Activated T-cell treated with anti-CD3 and anti-CD28 coated beads, Interleukin-2, amount 50 U/mL, for 72 hours (primary cell): Measurements from ENCODE around the gene PTRHD1. TPM values are rescaled to one million over a fixed set of nuclear protein-coding genes. Genes with fewer than 3 reads are reported as not detected.

Source experiments
- ATAC-seq, 2 donors: fragments of 150-1000 bp; cut with Tn5 transposase; replicated peaks in 1 of 2; 2 replicates each; pipeline ENCODE4 v1.10.0; 2021; ENCODE audit warnings: moderate library complexity in 2 of 2, mild to moderate bottlenecking in 1 of 2
- DNase-seq, 2 donors: peaks; one replicate each; pipeline ENCODE4 v3.0.0; 2021 to 2022; ENCODE audit warnings: mixed read lengths in 1 of 2
- H3K27ac Mint-ChIP-seq: one replicate; pipeline ENCODE4 v1.8.0; 2022; ENCODE audit warnings: mild to moderate bottlenecking, moderate library complexity, mixed read lengths
- H3K27me3 Mint-ChIP-seq: one replicate; pipeline ENCODE4 v1.8.0; 2022; ENCODE audit warnings: low read depth, mixed read lengths
- H3K36me3 Mint-ChIP-seq, 2 donors: one replicate each; pipeline ENCODE4 v1.8.0; 2022; ENCODE audit warnings: mixed read lengths in 2 of 2, mild to moderate bottlenecking in 1 of 2; ENCODE audit not compliant: insufficient read depth in 2 of 2
- H3K4me1 Mint-ChIP-seq: one replicate; pipeline ENCODE4 v1.8.0; 2022; ENCODE audit warnings: low read depth, mixed read lengths
- H3K4me3 Mint-ChIP-seq, 2 donors: one replicate each; pipeline ENCODE4 v1.8.0; 2022; ENCODE audit warnings: mild to moderate bottlenecking in 2 of 2, mixed read lengths in 2 of 2, moderate library complexity in 2 of 2
- H3K9me3 Mint-ChIP-seq, 2 donors: one replicate each; pipeline ENCODE4 v1.8.0; 2022; ENCODE audit warnings: mixed read lengths in 2 of 2
- total RNA-seq, 2 donors: library from RNA; stranded (reverse); gene quantifications; one replicate each; pipeline ENCODE4 v1.2.3, GENCODE V29; 2022

The PTRHD1 gene
- total RNA-seq, 2 donors from 2014 or later, result 25.5 to 29.3 TPM

DNA sequence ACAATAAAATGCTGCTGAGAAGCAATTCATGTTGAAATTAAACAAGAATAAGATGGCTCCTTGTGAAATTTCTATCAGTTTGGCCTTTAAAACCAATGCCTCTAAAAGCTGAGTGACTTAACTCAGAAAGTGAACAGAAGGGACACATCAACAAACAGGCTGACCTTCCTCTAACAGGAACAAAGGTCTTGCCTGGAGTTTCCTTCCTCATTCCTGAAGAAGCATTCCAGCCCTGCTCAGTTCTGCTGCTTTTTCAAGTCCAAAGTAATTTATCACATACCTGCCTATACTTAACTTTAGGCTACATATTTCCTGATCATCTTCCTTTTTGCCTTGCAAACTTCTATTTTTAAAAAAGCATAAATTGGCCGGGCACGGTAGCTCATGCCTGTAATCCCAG, 14.1 kb downstream of the PTRHD1 start:
- Mint-ChIP-seq H3K27me3 (peaks cover 21% of the 10 kb centered on the region), H3K9me3 (no peaks in the 10 kb centered on the region), H3K4me1 (no peaks in the 10 kb centered on the region), H3K36me3 (no peaks in the 10 kb centered on the region), H3K4me3 (no peak overlapping the region), H3K27ac (no peak overlapping the region)
- ATAC-seq, result no peak
- DNase-seq, result no peak

DNA sequence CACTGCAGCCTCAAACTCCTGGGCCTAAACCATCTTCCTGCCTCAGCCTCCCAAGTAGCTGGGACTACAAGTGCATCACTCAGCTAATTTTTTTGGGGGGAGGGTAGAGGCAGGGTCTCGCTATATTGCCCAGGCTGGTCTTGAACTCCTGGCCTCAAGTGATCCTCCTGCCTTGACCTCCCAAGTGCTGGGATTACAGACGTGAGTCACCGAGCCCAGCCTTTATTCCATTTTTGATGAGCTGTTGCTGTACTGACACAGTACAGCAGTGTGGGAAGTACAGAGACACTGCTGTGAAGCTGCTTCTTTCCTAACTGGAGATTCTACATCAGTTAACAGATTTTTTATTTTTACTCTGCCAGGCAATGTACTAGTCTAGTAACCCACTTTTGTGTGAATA, 18.8 kb downstream of the PTRHD1 start:
- ATAC-seq (no peak), DNase-seq (no peak)
- Mint-ChIP-seq H3K4me1 (no peaks in the 10 kb centered on the region), H3K9me3 (no peaks in the 10 kb centered on the region), H3K27ac (no peak overlapping the region), H3K36me3 (peaks cover 0 to 4% of the 10 kb centered on the region in 2 donors), H3K4me3 (no peak overlapping the region), H3K27me3 (peaks cover 7% of the 10 kb centered on the region)

DNA sequence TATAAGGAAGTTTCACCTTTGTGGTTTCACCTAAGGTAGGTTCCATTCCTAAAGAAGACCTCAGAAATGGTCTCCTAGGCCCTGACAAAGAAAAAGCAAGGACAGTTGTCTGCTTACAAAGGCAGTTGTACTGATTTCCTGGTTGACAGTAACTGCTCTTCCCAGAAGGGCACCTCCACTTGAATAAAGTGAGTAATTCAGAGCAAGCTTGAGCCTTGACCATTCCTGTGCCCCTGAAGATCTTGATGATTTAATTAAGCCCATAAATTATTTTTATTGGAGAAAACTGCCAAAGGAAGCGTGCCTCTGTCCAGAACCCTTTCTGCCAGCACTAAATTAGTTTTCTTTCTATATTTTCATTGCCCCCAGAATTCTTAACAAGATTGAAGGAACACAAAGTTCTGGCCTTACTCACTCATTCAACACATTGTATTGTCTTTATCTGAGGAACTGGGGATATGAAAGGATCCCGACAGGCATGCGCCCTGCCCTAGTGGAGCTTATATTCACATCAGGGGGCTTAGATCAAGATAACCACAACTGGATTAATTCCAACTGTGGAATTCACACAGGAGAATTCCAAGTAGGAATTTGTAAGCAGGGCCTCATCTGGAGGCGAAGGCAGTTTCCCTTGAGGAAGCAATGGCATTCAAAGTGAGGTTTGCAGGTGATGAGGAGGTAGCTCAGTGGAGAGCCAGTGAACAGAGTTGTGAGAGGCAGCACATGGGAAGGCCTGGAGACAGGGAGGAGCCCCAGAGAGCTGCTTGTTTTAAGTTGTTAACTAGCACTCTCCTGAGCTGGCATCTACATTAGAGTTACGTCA, 21.2 kb downstream of the PTRHD1 start:
- DNase-seq (no peak), ATAC-seq (no peak)
- Mint-ChIP-seq H3K36me3 (peaks cover 0 to 4% of the 10 kb centered on the region in 2 donors), H3K9me3 (no peaks in the 10 kb centered on the region), H3K27me3 (no peaks in the 10 kb centered on the region), H3K4me1 (peaks cover under 1% of the 10 kb centered on the region), H3K4me3 (no peak overlapping the region), H3K27ac (no peak overlapping the region)

DNA sequence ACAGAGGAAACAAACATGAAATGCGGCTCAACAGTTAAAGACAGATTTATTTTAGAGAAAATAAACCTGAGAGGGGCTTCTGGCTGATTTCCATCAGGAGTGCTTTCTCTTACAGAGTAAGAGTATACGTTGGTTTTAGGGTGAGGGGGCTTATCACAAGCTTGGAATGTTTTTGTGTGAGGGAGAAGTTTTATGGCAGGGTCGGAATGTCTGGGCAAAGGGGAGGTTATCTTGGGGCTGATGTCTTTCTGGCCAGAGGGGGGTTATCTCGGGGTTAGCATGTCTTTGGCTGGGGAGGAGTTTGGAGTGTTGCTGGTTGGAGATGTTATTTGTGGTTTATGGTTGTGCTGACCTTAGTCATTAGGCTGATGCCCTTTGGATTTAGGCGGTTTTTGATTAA, 22.1 kb downstream of the PTRHD1 start:
- H3K4me1 Mint-ChIP-seq, result peaks cover 9% of the 10 kb centered on the region
- no peak for ATAC-seq
- H3K9me3 Mint-ChIP-seq, result no peaks in the 10 kb centered on the region
- H3K27ac Mint-ChIP-seq, result peak overlapping the region; percentile 1
- H3K4me3 Mint-ChIP-seq, result no peak overlapping the region
- H3K27me3 Mint-ChIP-seq, result no peaks in the 10 kb centered on the region
- peaks cover 0 to 4% of the 10 kb centered on the region in 2 donors for H3K36me3 Mint-ChIP-seq
- no peak for DNase-seq

DNA sequence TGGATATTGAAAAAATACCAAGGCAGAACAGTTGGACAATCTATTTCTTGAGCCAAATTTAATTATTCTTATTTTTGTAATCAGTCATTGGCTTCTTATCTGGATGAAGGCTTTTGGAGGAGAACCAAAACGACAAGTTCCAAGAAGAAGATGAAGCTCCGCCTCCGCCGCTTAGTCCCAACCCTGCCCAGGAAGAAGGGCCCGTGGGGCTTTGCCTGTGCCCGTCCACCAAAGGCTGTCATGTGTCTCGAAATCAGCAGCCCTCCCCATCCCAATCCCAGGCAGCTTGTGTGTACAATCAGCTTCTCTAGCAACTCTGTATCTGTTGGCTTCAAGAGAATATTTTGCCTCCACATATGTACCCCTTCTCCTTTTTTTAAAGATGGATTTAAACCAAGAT, 24.6 kb downstream of the PTRHD1 start:
- peaks cover 9% of the 10 kb centered on the region for H3K4me1 Mint-ChIP-seq
- no peak overlapping the region for H3K4me3 Mint-ChIP-seq
- DNase-seq (no peak), ATAC-seq (no peak)
- H3K27ac Mint-ChIP-seq, result no peak overlapping the region
- no peaks in the 10 kb centered on the region for H3K27me3 Mint-ChIP-seq
- H3K9me3 Mint-ChIP-seq, result no peaks in the 10 kb centered on the region
- peaks cover 6 to 7% of the 10 kb centered on the region in 2 donors for H3K36me3 Mint-ChIP-seq

DNA sequence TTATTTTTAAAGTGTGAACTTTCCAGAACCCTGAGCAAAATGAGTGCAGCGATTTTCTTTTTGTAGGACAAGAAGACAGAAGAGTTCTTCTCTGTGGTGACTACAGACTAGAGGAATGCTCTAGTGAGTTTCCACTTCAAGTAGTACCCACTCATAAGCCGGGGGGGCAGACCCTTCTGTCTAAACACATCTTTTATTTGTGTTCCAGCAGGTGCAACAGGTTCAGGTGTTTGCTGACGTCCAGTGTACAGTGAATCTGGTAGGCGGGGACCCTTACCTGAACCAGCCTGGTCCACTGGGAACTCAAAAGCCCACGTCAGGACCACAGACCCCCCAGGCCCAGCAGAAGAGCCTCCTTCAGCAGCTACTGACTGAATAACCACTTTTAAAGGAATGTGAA, 25.2 kb downstream of the PTRHD1 start:
- H3K4me1 Mint-ChIP-seq, result peaks cover 9% of the 10 kb centered on the region
- peaks cover 6 to 8% of the 10 kb centered on the region in 2 donors for H3K36me3 Mint-ChIP-seq
- no peak overlapping the region for H3K27ac Mint-ChIP-seq
- DNase-seq (no peak), ATAC-seq (no peak)
- no peaks in the 10 kb centered on the region for H3K27me3 Mint-ChIP-seq
- H3K4me3 Mint-ChIP-seq, result no peak overlapping the region
- no peaks in the 10 kb centered on the region for H3K9me3 Mint-ChIP-seq

DNA sequence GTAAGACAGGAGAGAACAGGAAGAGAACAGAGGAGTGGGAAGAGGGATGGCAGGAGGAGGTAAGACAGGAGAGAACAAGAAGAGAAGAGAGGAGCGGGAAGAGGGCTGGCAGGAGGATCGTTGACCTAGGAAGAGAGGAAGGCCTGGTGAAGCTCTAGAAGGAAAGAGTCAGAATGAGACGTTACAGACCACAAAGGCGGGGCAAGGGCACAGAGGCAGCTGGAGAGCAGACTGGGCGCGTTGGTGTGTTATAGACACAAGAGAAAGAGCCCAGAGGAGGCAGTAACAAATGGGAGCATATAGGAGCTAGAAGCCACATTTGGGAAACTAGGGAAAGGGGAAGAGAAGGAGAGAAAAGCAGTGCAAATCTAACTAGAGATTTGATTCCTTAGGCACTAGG, 26.6 kb downstream of the PTRHD1 start:
- H3K9me3 Mint-ChIP-seq, result no peaks in the 10 kb centered on the region
- H3K27ac Mint-ChIP-seq, result peak overlapping the region; percentile 67
- peaks cover 9% of the 10 kb centered on the region for H3K4me1 Mint-ChIP-seq
- peaks cover 8 to 10% of the 10 kb centered on the region in 2 donors for H3K36me3 Mint-ChIP-seq
- DNase-seq (peak; percentile 12 to 20), ATAC-seq (peak; percentile 32 to 45)
- no peak overlapping the region for H3K4me3 Mint-ChIP-seq
- no peaks in the 10 kb centered on the region for H3K27me3 Mint-ChIP-seq

DNA sequence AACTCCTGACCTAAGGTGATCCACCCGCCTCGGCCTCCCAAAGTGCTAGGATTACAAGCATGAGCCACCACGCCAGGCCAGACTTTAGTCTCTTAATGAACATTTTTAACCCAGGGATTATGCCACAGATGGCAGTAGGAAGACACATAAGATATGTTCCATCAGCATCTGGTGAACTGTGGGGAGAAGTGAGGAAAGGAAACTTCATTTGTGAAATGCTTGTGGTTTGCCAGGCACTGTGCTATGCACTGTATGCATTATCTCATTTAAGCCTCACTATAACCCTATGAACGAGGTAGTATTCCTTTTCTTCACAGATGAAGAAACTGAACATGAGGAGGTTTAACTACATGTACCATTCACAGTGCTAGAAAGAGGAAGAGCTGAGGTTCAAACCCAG, 29.3 kb downstream of the PTRHD1 start:
- ATAC-seq (no peak), DNase-seq (no peak)
- no peaks in the 10 kb centered on the region for H3K9me3 Mint-ChIP-seq
- peaks cover 9% of the 10 kb centered on the region for H3K4me1 Mint-ChIP-seq
- H3K27me3 Mint-ChIP-seq, result no peaks in the 10 kb centered on the region
- no peak overlapping the region for H3K4me3 Mint-ChIP-seq
- peaks cover 4 to 10% of the 10 kb centered on the region in 2 donors for H3K36me3 Mint-ChIP-seq
- peak overlapping the region; percentile 6 for H3K27ac Mint-ChIP-seq

DNA sequence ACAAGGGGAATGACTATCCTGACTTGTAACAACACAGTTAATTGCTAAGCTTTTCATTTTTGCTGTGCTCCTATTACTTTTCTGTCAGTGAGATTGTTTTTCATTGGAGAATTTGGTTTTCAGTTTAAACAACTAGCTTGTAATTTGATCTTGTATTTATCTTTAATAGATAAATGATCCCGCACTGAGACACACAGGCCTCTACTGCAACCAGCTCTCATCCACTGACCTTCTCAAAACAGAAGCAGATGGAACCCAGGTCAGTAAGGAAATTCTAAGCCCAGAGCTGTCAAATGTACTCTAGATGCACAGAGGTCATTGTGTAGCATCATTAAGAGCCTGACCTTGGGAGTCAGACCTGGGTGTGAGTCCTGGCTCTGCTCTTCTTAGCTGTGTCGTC, 30.7 kb downstream of the PTRHD1 start:
- DNase-seq (no peak), ATAC-seq (no peak)
- Mint-ChIP-seq H3K27ac (no peak overlapping the region), H3K4me3 (no peak overlapping the region), H3K4me1 (peaks cover 9% of the 10 kb centered on the region), H3K36me3 (peaks cover 4 to 10% of the 10 kb centered on the region in 2 donors), H3K9me3 (no peaks in the 10 kb centered on the region), H3K27me3 (no peaks in the 10 kb centered on the region)

DNA sequence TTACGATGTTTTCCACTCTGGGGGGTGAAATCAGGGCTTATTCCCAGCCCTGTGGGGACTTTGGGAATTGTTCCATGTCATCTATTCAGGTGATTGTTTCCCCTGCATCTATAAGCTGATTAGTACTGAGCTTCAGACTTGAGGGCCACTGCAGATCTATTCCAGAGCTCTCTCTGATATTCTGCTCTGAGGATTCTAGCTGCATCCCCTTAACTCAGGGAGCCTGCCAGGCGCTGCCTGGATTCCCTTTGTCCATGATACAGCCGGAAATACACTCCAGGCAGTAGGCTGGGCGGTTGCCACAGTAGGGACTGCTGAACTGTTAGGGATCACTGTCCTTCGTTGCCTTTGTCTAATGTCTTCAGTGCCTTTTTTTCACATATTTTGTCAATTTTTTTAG, 31.3 kb downstream of the PTRHD1 start:
- DNase-seq, result no peak

DNA sequence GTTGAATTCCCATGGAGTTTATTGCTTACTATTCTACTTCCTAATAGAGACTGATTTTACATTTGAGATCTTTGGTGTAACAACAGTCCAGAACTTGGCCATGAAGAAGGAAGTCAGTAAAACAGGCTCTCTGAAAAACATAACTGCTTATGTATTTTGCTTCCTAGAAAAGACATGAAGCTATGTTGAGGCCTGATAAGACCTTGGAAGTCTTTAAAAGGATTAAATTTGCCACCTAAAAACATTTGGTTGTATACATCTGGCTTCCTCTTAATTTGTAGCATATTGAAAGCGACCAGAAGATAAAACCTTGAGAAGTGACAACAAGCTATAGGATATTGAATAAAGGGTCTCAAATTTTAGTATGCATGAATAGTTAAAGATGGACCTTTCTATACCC, 36.4 kb downstream of the PTRHD1 start:
- ATAC-seq (no peak), DNase-seq (no peak)
- Mint-ChIP-seq H3K4me3 (no peak overlapping the region), H3K36me3 (no peaks in the 10 kb centered on the region), H3K4me1 (no peaks in the 10 kb centered on the region), H3K27ac (no peak overlapping the region), H3K9me3 (no peaks in the 10 kb centered on the region), H3K27me3 (no peaks in the 10 kb centered on the region)

More for the DNA sequence above, 31.3 kb downstream of the PTRHD1 start:
- no peak overlapping the region for H3K4me3 Mint-ChIP-seq
- peaks cover 4 to 10% of the 10 kb centered on the region in 2 donors for H3K36me3 Mint-ChIP-seq
- peaks cover 8% of the 10 kb centered on the region for H3K4me1 Mint-ChIP-seq
- no peak overlapping the region for H3K27ac Mint-ChIP-seq
- no peak for ATAC-seq
- H3K27me3 Mint-ChIP-seq, result no peaks in the 10 kb centered on the region
- no peaks in the 10 kb centered on the region for H3K9me3 Mint-ChIP-seq

DNA sequence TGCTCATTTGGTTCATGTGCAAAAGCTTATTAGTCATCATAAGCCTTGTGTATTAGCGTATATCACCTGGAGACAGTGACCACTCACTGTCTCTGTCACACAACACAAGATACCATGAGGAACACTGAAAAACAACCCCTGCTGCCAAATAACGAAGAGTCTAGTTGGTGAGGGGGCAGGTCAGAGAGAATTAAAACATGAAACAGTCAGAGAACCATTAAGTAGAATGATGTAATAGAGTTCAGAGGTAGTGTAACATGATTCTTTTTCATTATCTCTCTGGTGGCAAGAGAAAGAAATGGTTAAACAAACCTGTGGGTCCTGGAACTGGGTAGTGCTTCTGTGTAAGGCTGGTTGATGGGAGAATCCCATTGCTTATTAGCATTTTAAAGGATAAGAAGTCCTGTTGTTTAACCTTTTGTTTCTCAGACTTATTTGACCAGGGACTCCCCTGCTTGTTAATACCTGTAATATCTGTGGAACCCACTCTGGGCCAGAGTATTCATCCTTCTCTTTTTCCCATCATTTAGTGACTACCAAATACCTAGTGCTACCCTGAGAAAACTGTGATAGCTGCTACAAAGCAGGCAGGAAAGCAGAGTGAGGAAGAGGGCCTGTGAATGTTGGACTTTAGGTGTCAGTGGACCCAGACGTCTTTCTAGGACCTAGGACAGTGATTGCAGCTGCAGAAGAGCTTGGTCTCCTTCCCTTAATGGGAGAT, 38.0 kb downstream of the PTRHD1 start:
- H3K4me3 Mint-ChIP-seq, result no peak overlapping the region
- ATAC-seq (peak; percentile 46 to 78), DNase-seq (no peak)
- H3K27me3 Mint-ChIP-seq, result no peaks in the 10 kb centered on the region
- no peaks in the 10 kb centered on the region for H3K9me3 Mint-ChIP-seq
- H3K27ac Mint-ChIP-seq, result no peak overlapping the region
- H3K4me1 Mint-ChIP-seq, result no peaks in the 10 kb centered on the region
- no peaks in the 10 kb centered on the region for H3K36me3 Mint-ChIP-seq

DNA sequence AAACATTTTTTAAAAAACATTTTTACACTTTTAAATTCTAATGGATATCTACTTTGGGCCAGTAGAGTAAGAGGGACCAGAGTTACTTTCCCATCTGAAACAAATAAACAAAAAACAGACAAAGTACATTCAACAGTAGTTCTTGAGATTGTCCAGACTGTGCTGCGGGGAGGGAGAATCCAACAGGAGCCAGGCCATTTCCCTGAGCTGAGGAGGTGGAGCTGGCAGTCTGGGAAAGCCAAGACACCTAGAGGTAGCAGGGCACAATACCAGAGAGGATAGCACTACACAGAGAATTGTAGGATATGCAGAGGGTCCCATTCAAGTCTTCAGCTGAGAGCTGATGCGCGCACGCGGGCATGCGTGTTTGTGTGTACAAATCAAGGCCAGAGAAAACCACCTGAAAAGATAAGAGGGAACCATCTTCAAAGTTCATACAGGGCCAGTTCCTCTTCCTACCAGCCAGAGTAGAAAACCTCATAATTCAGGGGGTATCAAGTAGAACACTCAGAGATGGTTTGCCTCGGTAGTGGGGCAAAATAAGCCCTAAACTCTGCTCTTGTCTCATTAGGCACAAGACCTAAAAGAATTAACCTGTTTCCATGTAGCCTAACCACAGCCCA, 44.0 kb downstream of the PTRHD1 start:
- Mint-ChIP-seq H3K9me3 (no peaks in the 10 kb centered on the region), H3K4me3 (no peak overlapping the region), H3K27ac (no peak overlapping the region), H3K27me3 (no peaks in the 10 kb centered on the region), H3K36me3 (peaks cover 0 to 5% of the 10 kb centered on the region in 2 donors), H3K4me1 (no peaks in the 10 kb centered on the region)
- DNase-seq, result no peak
- no peak for ATAC-seq
